ENCODE data around the gene GFAP.

GFAP gene

GRCh38 chr17:44913676-44914075 lies 1.6 kb downstream of the GFAP start:
- FAIRE-seq (no peak), DNase-seq (ENCODE audit: insufficient read length, low spot score) (no peak)
- no peak for TF ChIP-seq CTCF (IDR thresholded peaks at IDR 0.05; ENCODE audit: insufficient read depth, missing control alignments)

- no peak for TF ChIP-seq CTCF (IDR thresholded peaks at IDR 0.05; ENCODE audit: insufficient read depth, missing control alignments)
- no peak for DNase-seq (ENCODE audit: insufficient read length, low spot score)
- FAIRE-seq = no peak
Measured at GRCh38 chr17:44912763-44913544, 2.3 kb downstream of the GFAP start.

GRCh38 chr17:44911133-44912001 lies 3.9 kb downstream of the GFAP start:
- peak; percentile 42 for TF ChIP-seq CTCF (IDR thresholded peaks at IDR 0.05; ENCODE audit: insufficient read depth, missing control alignments)
- FAIRE-seq (no peak), DNase-seq (ENCODE audit: insufficient read length, low spot score) (peak; percentile 55)

- DNase-seq (ENCODE audit: insufficient read length, low spot score) = peak; percentile 11
- no peak for TF ChIP-seq CTCF (IDR thresholded peaks at IDR 0.05; ENCODE audit: insufficient read depth, missing control alignments)
- no peak for FAIRE-seq
Measured at GRCh38 chr17:44910231-44911106, 4.8 kb downstream of the GFAP start.

GRCh38 chr17:44909681-44910144 lies 5.6 kb downstream of the GFAP start:
- DNase-seq (ENCODE audit: insufficient read length, low spot score) (peak; percentile 13), FAIRE-seq (no peak)
- no peak for TF ChIP-seq CTCF (IDR thresholded peaks at IDR 0.05; ENCODE audit: insufficient read depth, missing control alignments)

GRCh38 chr17:44908761-44909326 lies 6.5 kb downstream of the GFAP start:
- no peak for TF ChIP-seq CTCF (IDR thresholded peaks at IDR 0.05; ENCODE audit: insufficient read depth, missing control alignments)
- FAIRE-seq (no peak), DNase-seq (ENCODE audit: insufficient read length, low spot score) (no peak)

Data from D721Med (cell line).